Astrocyte (in vitro differentiated cells and primary cell): ENCODE data around the gene SMG7.

ENCODE experiments used
- CTCF ChIP-seq: IDR thresholded peaks from 2 replicates; pipeline ENCODE4 v1.5.1; 2011; ENCODE audit warnings: low read depth, mild to moderate bottlenecking, inconsistent platforms, low read length, moderate library complexity; ENCODE audit not compliant: insufficient read depth
- EZH2 ChIP-seq: IDR thresholded peaks from 2 replicates; pipeline ENCODE4 v1.6.1; 2012; ENCODE audit warnings: mild to moderate bottlenecking, low read length, inconsistent platforms; ENCODE audit not compliant: insufficient read depth

DNA sequence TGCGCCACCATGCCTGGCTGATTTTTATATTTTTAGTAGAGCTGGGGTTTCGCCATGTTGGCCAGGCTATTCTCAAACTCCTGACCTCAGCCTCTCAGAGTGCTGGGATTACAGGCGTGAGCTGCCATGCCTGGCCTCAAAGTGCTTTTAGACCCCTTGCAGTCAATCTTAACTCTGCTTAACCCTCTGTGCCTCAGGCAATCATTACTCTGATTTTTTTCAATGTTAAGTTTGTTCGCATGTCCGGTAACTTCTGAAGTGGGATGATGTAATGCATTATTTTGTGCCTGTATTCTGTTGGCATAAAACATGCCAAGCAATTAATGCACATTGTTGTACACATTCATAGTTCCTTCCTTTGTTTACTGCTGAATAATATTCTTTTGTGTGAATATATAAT is 18.6 kb downstream of the SMG7 start:
- TF ChIP-seq EZH2 (no peak), CTCF (no peak)
